ENCODE results near the gene RAB9A.

DNA sequence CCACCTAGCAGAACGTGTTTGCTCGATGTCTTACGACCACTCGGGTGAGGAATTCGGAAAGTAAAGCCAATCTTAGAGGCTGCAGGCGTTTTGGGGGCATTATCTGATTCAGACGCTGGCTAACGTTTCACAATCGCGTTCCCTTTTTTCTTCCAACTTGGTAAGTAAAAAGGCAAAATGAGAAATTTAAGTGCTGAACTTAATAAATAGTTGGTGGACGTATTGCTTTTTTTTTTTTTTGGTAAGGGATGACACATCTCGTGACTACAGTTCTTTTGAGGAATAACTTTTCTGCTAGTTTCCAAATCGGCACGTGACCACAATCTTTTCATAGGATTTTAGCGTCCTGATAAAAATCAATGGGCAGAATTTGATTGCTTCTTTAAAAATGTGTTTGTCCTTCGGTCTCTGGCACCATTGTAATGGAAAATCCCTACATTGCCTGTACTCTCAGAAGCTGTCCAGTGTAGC, 848 bp downstream of the RAB9A start:
- TF ChIP-seq, protein P1, sequence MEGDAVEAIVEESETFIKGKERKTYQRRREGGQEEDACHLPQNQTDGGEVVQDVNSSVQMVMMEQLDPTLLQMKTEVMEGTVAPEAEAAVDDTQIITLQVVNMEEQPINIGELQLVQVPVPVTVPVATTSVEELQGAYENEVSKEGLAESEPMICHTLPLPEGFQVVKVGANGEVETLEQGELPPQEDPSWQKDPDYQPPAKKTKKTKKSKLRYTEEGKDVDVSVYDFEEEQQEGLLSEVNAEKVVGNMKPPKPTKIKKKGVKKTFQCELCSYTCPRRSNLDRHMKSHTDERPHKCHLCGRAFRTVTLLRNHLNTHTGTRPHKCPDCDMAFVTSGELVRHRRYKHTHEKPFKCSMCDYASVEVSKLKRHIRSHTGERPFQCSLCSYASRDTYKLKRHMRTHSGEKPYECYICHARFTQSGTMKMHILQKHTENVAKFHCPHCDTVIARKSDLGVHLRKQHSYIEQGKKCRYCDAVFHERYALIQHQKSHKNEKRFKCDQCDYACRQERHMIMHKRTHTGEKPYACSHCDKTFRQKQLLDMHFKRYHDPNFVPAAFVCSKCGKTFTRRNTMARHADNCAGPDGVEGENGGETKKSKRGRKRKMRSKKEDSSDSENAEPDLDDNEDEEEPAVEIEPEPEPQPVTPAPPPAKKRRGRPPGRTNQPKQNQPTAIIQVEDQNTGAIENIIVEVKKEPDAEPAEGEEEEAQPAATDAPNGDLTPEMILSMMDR (IDR thresholded peaks at IDR 0.05; ENCODE audit: low read depth, low read length, poor library complexity, severe bottlenecking) = no peak
- no peak for TF ChIP-seq EZH2phosphoT487 (IDR thresholded peaks at IDR 0.05; ENCODE audit: borderline replicate concordance, low read length)

All from DOHH2 (cell line).